Measurements from ENCODE around the gene ADAMTSL3. TPM values are rescaled to one million over a fixed set of nuclear protein-coding genes. Genes with fewer than 3 reads are reported as not detected.

The ADAMTSL3 gene
- total and polyA plus RNA-seq, 2 experiments from 2014 or later: 0.61 to 0.87 TPM

- TF ChIP-seq ZNF462 (CRISPR knock-in tag; IDR thresholded peaks at IDR 0.05) (no peak), ZNF331 (CRISPR knock-in tag; IDR thresholded peaks at IDR 0.05; ENCODE audit: low read depth) (no peak), ZNF114 (CRISPR knock-in tag; IDR thresholded peaks at IDR 0.05) (no peak), JUNB (IDR thresholded peaks at IDR 0.05; ENCODE audit: unreplicated experiment) (no peak), REST (IDR thresholded peaks at IDR 0.05; ENCODE audit: unreplicated experiment) (no peak), STAT1 (IDR thresholded peaks at IDR 0.05; ENCODE audit: unreplicated experiment) (no peak), ETS1 (IDR thresholded peaks at IDR 0.05) (no peak), EZH2 (IDR thresholded peaks at IDR 0.05; ENCODE audit: low read depth, unreplicated experiment) (no peak), NANOG (IDR thresholded peaks at IDR 0.05; ENCODE audit: borderline replicate concordance) (no peak), POLR2AphosphoS5 (IDR thresholded peaks at IDR 0.05; ENCODE audit: low read depth) (no peak), EZH2phosphoT487 (IDR thresholded peaks at IDR 0.05; ENCODE audit: unreplicated experiment) (no peak), CREB1 (CRISPR knock-in tag; IDR thresholded peaks at IDR 0.05; ENCODE audit: low read depth) (no peak)
- TF ChIP-seq, protein P1, sequence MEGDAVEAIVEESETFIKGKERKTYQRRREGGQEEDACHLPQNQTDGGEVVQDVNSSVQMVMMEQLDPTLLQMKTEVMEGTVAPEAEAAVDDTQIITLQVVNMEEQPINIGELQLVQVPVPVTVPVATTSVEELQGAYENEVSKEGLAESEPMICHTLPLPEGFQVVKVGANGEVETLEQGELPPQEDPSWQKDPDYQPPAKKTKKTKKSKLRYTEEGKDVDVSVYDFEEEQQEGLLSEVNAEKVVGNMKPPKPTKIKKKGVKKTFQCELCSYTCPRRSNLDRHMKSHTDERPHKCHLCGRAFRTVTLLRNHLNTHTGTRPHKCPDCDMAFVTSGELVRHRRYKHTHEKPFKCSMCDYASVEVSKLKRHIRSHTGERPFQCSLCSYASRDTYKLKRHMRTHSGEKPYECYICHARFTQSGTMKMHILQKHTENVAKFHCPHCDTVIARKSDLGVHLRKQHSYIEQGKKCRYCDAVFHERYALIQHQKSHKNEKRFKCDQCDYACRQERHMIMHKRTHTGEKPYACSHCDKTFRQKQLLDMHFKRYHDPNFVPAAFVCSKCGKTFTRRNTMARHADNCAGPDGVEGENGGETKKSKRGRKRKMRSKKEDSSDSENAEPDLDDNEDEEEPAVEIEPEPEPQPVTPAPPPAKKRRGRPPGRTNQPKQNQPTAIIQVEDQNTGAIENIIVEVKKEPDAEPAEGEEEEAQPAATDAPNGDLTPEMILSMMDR (conservative IDR thresholded peaks at IDR 0.05; ENCODE audit: low read depth in 2 of 2): no peak
- Mint-ChIP-seq H3K4me1 (no peaks in the 10 kb centered on the region; the same call in 1 of the 3 replicates), H3K9me3 (no peaks in the 10 kb centered on the region; the same call in 2 of the 3 replicates), H3K27ac (no peak overlapping the region), H3K4me3 (no peak overlapping the region), H3K36me3 (ENCODE audit: low read depth) (no peaks in the 10 kb centered on the region), H3K27me3 (ENCODE audit: insufficient read depth, low read depth, poor library complexity) (peaks cover 4% of the 10 kb centered on the region)
- H3K36me3 ChIP-seq (ENCODE audit: insufficient read depth): no peaks in the 10 kb centered on the region
- DNase-seq (ENCODE audit: low spot score): no peak
- no peaks in the 10 kb centered on the region for H3K27me3 ChIP-seq (ENCODE audit: insufficient read depth)
- H3K4me2 ChIP-seq: no peak overlapping the region
- H2AFZ ChIP-seq: no peak overlapping the region
- no peaks in the 10 kb centered on the region for H3K4me1 ChIP-seq (ENCODE audit: insufficient read depth)
- ATAC-seq: no peak
- 0 out of 2 replicates have a peak, but pooled peaks cover under 1% of the 10 kb centered on the region for H3K9me2 ChIP-seq (ENCODE audit: insufficient read depth)
- no peak overlapping the region for H3K27ac ChIP-seq (ENCODE audit: low read depth)
- no peaks in the 10 kb centered on the region for H3F3A ChIP-seq (replicated peaks; ENCODE audit: low read depth)
- H3K4me3 ChIP-seq: no peak overlapping the region
- no peaks in the 10 kb centered on the region for H4K20me1 ChIP-seq (replicated peaks; ENCODE audit: insufficient read depth)
- H3K79me2 ChIP-seq (replicated peaks; ENCODE audit: insufficient read depth): no peaks in the 10 kb centered on the region
These were observed 17.7 kb downstream of the ADAMTSL3 start for GRCh38 chr15:83671603-83672002.
